RCC 7860 (cell line): ENCODE results near the gene IFNA13.
"Not testable (repeated sequence)": the region's sequence is repeated elsewhere in the genome, so short reads cannot be mapped to it uniquely, and the experiment has no call there.

ENCODE experiments used
- DNase-seq: peaks from one replicate; pipeline ENCODE4 v3.0.0-alpha.2; 2015; ENCODE audit warnings: low spot score
- FAIRE-seq: peaks from 2 replicates; lab custom pipeline; 2012; peaks lifted over from hg19 to GRCh38; lab: Jason Lieb, UNC

The IFNA13 gene

DNA sequence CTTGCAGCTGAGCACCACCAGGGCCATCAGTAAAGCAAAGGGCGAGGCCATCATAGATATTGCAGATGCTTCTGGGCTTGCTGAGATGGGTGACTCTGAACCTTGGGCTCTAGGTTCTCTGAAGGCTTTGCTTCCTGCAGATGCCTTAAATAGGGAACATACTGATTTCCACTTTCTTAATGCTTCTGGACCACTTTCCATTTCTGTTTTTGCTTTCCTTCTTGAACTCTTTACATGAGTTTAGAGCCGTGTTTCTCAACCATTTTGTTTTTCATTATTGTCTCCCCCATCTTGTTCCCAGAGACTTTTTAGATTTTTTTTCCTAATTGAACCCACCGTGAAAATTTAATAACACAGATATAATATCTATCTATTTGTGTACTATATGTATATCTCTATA is at the start of gene IFNA13:
Gene IFNA13, minus strand, starts transcription at position 101 of the 400 bp plus-strand sequence. Its CDS starts 47 bp downstream, at position 54.
- FAIRE-seq (no peak), DNase-seq (no peak)

DNA sequence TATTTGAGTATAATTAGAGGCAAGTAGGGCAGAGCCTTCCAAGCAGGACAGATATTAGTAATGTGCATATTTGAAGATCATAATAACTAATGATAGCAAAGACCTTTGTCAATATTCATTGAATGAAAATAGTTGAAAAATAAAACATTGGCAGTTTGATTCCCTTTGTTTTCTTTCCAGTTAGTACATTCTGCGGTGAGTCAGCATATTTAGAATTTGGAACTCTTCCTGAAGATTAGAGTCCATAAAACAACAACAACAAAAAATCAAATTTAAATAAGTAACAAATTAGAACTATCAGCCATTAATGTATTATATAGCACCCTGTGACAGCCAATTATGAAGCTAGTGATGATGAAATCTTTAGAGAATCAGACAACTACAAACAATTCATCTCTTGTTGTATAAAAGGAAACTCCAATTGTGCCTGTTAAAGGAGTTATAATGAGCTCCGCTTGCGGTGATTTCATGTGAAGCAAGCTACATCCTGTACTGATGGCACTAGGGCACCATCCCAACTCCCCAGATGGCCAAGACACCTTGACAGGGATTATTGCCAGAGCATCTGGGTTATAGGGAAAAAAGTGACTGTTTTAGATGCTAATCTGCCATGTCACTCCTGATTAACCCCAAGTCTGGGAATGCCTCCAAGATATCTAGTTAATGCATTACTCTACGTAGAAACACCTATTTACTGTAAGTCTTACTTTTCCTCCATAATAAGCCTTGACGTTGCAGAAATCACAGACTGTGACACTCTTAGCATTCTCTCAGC is 47.8 kb upstream of the IFNA13 start:
- DNase-seq = peak; percentile 40
- peak; percentile 71 for FAIRE-seq

DNA sequence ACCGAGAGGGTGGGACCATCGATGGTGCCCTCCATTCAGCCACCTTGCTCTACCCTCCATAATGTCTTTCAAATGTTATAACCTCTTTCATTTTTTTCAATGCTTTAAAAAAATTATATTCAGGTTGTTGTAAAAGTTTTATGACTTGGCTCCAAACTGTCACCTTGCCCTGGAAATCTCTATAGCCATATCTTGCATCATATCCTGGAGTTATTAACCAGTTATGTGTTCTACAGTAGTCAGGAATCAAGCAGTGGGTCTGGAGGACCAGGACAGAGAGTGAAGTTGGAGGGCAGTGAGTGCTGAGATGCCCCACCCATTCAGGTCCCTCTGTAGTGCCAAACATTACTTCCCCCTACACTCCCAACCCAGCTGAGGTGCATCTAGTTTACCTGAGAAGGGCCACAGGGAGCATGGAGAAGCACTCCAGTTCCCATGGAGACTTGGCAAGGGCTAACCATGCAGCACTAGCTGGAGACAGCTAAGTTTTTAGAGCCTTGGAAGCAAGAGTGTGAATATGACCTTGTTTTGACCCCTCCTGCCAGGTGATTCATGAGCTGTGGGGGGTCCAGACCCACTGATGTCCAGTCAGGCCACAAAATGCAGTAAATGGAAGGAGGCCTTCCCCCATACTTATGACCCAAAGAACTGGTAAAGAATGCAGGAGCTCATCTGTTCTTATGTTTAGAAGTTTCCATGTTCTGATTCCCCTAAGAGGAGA is 46.5 kb upstream of the IFNA13 start:
- DNase-seq (peak; percentile 6), FAIRE-seq (no peak)

DNA sequence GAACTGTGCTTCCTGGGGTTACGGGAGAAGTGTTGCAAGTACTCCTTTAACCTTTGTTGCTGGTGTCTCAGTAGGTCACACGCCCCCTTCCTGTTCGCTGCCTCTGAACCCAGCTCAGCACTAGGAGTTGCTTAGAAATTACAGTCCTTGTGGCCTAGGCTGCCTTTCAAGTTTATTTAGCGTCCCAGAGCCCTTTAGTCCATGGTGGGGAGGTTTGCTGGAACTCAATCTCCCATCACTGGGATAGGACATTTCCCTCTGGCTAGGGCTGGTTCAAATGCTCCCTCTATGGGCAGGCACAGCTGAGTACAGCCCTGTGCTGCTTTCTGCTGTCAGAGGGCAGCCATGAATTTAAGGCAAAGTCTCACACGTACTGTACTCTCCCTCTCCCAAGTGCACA is 45.8 kb upstream of the IFNA13 start:
- FAIRE-seq (no peak), DNase-seq (no peak)

DNA sequence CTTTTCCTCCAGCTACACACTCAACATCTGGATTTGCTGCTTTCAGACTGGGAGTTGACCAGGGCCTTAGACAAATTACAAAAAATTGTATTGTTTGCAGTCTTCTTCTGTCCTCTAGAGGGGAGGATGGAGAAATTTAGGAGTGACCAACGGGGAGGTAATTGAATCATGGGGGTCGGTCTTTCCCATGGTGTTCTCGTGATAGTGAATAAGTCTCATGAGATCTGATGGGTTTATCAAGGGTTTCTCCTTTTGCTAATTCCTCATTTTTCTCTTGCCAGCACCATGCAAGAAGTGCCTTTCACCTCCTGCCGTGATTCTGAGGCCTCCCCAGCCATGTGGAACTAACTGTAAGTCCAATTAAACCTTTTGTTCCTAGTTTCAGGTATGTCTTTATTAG is 45.3 kb upstream of the IFNA13 start:
- FAIRE-seq (no peak), DNase-seq (no peak)

DNA sequence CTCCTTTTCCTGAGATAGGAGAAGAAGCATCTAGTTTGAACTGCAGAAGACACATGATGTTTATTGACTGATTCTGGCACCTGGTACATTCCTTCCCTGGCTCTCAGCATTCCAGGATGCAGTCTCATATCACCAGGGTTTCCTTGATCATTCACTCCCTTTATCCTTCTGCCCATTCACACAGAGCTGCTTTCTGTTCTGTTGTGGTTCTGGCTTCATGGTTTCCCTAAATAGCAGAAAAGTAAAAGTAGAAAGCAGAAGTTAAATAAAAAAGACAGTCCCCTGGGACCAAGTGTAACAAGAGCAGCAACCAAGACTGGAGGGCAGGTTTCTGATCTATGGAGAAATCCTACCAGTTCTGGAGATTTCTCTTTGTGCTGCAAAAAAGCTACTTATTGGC is 44.2 kb upstream of the IFNA13 start:
- no peak for DNase-seq
- FAIRE-seq = no peak

DNA sequence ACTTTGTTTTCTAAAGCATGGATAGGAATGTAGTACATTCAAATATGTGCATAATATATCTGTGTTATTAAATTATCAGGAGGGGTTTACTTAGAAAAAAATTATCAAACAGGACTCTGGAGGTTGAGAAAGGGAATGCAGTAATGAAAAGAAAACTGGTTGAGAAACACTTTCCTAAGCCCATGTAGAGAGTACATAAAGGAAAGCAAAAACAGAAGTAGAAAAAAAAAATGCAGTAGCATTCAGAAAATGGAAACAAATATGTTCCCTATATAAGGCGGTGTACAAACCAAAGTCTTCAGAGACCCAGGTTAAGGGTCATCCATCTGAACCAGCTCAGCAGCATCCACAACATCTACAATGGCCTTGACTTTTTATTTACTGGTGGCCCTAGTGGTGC is 41.0 kb upstream of the IFNA13 start, which contains the start of gene IFNA8:
Gene IFNA8, plus strand, starts transcription at position 301 of the 400 bp plus-strand sequence. Its CDS starts 60 bp downstream, at position 361.
- no peak for FAIRE-seq
- no peak for DNase-seq

DNA sequence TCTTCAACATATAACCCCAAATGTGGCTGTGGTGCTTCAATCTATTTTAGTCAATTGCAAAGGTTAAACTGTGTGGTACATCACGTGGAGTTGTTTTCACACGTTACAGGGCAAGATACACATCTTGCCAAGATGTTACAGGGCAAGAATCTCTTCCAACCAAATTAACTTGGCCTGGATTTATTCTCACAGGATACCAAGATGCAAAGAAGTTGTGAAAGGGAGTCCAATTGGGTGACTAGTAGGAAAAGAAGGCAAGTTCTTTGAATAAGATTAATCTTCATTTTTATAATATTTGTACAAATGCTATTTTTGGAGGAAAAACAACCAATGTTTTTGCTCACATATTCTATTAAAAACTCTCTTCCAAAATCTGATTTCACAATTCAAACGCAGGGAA is 36.3 kb upstream of the IFNA13 start:
- no peak for DNase-seq
- FAIRE-seq = no peak

DNA sequence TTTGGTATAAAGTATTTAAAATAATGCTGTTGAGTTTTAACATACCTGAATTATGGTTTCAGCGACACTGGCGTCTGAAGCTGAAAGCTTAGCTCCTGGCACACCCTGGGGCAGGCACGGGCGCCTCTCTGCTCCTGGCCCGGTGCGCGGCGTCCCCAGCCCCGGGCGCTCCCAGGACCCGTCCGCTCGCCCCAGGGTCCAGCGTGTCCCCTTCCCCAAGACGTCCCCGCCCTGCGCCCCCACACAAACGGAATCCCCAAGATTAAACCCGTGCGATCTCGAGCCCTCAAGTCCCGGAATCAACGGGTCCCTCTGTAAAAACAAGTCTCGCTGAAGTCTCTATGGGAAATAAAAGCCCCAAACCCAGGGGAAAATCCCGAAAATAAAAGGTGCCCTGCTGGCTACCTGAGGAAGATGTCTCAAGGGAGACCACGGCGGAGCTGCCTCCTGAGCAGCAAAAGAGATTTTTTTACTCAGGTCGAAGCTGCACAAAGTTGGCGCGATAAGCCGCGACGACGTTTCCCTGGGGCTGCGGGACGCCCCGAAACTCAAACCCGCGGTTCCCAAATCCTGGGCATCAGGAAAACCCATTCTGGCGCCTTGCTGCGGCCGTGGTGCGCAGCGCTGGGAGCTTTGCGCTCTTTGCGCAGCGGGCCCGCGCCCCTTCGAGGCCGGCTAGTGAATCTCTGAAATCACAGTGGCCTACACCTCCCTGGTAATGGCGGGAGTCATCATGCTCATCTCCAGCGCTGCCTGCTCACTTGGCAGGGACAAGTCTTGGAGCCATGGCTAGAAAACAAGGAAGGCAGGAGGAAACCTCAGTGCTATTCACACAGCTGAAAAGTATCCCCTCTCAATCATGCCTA is 34.8 kb upstream of the IFNA13 start:
- DNase-seq = no peak

DNA sequence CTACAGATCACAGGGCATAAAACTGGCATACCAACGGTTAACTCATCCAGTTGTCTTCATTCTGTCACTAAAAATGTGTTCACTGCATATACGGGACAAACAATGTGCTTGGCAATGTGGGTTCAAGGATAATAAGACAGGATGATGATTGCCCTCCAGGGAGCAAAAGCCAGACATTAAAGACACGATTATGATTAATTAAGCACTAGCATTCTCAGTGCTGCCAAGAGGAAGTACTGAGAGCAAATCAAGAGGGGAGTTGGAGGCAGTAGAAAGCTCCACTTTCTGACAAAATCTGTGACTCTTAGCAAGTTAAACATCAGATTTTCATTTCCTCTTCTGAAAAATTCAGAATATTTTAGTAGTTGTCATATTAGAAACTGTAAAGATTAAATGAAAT is 32.1 kb upstream of the IFNA13 start:
- FAIRE-seq (no peak), DNase-seq (no peak)

More for the DNA sequence above, 34.8 kb upstream of the IFNA13 start:
- no peak for FAIRE-seq

DNA sequence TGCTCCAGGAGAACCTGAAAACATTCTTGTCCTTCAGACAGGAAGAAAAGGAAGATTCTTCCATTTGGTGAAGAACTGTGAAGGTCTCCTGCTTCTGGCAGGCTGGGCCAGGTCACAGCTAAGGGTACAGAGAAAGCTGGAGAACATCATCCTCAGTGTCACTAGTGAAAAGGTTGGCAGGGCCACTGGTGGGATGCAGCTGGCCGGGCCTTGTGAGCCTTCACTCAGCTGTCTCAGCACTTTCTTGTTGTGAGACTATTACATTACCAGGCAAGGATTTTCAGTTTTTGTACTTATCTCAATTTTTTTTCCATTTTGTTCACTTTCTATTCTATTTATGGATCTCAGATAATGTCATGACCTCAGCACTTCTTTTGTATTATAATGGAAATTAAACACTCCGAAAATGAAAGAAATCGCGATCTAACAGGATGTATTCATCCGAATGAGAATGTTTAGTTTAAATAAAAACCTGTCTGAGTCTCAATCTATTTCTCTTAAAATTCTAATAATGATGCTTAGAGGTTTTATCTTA is 31.2 kb upstream of the IFNA13 start:
- no peak for DNase-seq
- FAIRE-seq = no peak

DNA sequence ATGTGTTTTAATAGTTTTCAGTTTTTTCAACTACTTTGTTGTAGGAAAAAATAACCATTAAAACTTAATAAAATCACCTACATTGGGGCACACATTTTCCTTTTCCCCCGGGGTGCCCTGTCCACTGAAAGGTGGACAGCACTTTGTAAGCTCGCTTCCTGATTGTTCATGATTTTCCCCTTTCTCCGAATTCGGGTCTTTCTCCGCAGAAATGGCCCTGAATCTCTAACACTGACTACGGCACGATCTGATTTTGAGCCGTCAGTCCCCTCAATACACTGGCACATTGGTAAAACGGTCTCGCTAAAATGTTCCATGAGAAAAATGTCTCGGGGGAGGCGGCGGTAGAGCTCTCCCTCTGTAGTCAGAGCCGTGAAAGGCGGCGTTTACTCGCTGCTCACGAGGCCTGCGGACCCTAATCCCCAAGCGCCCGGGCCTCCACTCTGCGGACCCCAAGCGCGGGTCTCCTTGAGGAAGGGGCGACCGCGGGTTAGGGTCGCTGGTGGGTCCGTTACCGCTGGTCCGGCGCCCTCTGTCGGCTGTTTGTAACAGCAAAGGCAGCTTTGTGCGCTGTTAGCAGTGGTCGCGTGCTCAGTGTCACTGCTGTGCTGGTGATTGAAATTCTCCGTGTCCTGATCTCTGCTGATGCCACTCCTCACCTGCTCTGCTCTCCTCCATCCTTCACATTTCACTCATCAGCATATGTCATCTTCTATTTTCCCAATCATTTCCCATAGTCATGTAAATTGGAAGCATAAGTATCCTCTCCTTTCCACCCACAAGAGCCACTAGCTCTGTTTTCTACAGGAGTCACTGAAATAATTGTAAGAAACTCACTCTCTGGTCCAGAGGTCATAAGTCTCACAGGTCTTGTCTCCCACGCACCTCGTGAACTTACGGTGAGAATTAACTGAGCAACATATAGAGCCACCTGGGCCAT is 28.2 kb upstream of the IFNA13 start:
- no peak for FAIRE-seq

DNA sequence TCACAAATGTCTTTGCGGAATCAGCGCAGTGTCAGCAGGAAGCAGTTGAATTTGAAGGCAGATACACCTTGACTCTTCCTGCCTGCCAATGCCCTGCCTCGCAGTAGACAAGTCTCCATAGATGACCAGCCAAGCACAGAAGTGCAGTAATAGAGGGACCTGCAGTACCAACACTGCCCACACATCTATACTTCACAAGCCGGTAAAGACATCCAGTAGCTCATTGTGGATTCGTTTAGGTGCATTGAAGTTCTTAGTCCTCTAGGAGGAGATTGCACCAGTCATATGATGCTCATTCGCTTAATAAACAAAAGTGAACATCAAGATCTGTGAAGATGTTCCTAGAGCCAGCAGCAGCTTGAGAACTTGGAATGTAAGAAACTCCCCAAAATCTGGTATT is 24.4 kb upstream of the IFNA13 start:
- DNase-seq (peak; percentile 12), FAIRE-seq (no peak)

More for the DNA sequence above, 28.2 kb upstream of the IFNA13 start:
- no peak for DNase-seq

DNA sequence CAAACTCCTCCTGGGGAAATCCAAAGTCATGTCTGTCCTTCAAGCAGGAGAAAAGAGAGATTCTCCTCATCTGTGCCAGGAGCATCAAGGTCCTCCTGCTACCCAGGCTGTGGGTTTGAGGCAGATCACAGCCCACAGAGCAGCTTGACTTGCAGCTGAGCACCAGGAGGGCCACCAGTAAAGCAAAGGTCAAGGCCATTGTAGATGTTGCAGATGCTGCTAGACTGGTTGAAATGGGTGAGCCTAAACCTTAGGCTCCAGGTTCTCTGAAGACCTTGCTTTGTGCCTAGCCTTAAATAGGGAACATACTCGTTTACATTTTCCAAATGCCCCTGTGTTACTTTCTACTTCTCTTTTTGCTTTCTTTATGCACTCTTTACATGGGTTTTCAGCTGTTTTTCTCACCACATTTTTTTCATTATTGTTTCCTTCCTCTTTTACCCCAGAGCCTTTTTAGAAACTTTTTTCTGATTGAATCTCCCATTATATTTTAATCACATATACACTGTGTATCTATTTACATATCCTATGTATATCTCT is 17.3 kb upstream of the IFNA13 start, which contains the start of gene IFNA2:
Gene IFNA2, minus strand, starts transcription at position 268 of the 540 bp plus-strand sequence. Its CDS starts 69 bp downstream, at position 199.
- FAIRE-seq (no peak), DNase-seq (no peak)

DNA sequence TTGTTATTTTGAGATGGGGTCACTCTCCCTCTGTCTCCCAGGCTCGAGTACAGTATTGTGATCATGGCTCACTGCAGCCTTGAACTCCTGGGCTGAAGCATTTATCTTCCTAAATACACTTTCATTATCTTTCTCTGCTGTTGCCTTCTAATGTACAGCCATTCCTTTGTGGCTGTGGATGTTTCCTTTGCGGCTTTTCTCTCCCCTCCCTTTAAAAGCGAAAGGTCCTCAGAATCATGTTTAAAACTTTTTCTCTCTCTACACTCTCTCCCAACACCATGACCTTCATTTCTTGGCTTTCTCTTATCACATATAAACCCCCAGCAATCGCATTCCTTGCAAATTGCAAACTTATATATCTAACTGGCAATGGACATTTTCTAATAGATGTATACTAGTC is 15.8 kb upstream of the IFNA13 start:
- FAIRE-seq (no peak), DNase-seq (no peak)

DNA sequence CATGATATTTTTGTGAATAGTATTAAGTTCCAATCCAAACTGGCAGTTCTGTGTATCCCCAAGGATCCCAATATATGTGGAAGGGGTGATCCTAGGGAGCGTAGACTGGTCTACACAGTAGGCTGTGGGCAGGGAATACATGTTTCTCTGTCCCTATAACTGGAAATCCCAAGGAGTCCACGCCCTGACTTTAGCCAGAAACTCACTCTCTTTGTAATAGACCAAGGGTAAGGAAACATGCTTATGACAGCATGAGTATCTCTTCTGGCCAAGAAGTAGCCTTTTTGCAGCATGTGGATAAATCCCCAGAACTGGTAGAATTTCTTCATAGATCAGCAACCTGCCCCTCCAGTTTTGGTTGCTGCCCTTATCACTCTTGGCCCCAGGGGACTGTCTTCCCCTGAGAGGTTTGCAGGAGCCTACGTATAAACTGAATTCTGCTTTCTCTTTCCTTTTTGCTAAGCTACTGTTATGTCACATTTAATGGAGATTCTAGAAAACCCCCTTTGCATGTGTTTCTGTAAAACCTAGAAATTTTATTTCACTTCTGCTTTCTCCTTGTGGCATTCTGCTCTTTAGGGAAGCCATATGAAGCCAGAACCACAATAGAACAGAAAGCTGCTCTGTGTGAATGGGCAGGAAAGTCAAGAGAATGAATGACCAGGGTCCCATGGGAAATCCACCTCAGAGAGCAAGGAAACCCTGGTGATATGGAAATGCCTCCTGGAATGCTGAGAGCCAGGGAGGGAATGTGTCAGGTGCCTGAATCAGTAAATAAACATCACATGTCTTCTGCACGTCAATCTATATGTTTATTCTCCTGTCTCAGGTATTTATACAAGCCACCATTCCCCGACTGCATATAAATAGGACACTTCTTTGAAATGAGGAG is 13.8 kb upstream of the IFNA13 start:
- DNase-seq (no peak), FAIRE-seq (no peak)

DNA sequence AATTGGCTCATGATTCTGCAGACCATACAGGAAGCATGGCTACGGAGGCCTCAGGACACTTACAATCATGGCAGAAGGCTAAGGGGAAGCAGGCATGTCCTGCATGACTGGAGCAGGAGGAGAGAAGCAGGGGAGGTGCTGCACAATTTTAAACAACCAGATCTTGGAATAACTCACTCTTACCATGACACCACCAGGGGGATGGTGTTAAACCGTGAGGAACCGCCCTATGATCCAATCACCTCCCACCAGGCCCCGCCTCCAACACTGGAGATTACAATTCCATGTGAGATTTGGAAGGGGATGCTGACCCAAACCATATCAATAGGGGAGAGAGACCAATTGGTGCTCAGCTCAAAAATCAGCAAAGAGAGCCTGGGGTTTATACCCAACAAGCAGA is 3.6 kb upstream of the IFNA13 start:
- not testable (repeated sequence) for FAIRE-seq

DNA sequence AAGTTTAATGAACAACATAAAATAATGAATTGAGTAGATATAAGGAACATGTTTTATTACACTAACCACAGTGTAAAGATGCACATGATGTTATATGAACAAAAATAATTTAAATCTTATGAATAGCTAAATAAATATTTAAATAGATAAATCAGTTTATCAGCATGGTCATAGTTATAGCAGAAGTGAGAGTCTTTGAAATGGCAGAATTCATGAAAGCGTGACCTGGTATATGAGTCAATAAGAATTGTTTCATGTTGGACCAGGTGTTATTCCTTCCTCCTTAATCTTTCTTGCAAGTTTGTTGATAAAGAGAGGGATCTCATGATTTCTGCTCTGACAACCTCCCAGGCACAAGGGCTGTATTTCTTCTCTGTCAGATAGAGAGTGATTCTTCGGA is 688 bp downstream of the IFNA13 start:
- FAIRE-seq, DNase-seq: not testable (repeated sequence)

More for the DNA sequence above, 3.6 kb upstream of the IFNA13 start:
- not testable (repeated sequence) for DNase-seq
